Sigmoid colon (tissue), 4 donors: ENCODE measurements around the gene DCLK2.

Experiments
- POLR2A ChIP-seq, 2 donors: fragments of 450-650 bp; IDR thresholded peaks; one replicate each; pipeline ENCODE4 v1.6.1; 2016; ENCODE audit warnings: antibody characterized with exemption in 2 of 2, mild to moderate bottlenecking in 2 of 2, moderate library complexity in 2 of 2
- POLR2AphosphoS5 ChIP-seq, 4 donors: sonication (generic); formaldehyde crosslinking; IDR thresholded peaks; one replicate each; pipeline ENCODE4 v1.6.1; 2017; ENCODE audit warnings: antibody characterized with exemption in 4 of 4
- TF ChIP-seq, protein P1 (sequence below), 4 experiments: fragments of 450-650 bp in 3 of 4; fragments of 200-600 bp in 1 of 4; IDR thresholded peaks; one replicate each; pipeline ENCODE4 v1.5.1; 2016 to 2019; ENCODE audit warnings: antibody characterized with exemption in 4 of 4, mild to moderate bottlenecking in 3 of 4, moderate library complexity in 2 of 4

DNA sequence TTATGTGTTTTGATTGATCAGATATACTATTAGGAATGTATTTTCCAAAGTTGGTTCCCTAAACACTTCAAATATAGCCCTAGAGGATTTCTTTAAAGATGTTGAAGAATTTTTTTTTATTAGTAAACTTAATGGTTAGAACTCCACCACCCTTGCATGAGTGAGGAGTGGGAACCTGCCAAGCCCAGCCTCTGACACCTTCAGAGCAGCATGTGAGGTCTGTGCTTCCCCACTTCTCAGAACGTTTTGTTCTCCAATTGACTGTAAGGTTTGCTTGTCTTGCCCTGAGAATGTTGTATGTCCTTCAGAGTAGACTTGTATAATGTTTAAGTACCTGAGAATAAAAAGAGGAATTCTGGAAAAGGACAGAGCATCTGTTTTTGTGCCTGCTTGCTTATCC is 126.8 kb downstream of the DCLK2 start:
- TF ChIP-seq, protein P1, sequence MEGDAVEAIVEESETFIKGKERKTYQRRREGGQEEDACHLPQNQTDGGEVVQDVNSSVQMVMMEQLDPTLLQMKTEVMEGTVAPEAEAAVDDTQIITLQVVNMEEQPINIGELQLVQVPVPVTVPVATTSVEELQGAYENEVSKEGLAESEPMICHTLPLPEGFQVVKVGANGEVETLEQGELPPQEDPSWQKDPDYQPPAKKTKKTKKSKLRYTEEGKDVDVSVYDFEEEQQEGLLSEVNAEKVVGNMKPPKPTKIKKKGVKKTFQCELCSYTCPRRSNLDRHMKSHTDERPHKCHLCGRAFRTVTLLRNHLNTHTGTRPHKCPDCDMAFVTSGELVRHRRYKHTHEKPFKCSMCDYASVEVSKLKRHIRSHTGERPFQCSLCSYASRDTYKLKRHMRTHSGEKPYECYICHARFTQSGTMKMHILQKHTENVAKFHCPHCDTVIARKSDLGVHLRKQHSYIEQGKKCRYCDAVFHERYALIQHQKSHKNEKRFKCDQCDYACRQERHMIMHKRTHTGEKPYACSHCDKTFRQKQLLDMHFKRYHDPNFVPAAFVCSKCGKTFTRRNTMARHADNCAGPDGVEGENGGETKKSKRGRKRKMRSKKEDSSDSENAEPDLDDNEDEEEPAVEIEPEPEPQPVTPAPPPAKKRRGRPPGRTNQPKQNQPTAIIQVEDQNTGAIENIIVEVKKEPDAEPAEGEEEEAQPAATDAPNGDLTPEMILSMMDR (IDR thresholded peaks at IDR 0.05): no peak
- TF ChIP-seq POLR2AphosphoS5 (IDR thresholded peaks at IDR 0.05): no peak
- no peak for TF ChIP-seq POLR2A (IDR thresholded peaks at IDR 0.05)
